Body of pancreas (tissue), 4 donors: ENCODE data around the gene GPR179. TPM values are rescaled to one million over a fixed set of nuclear protein-coding genes. Genes with fewer than 3 reads are reported as not detected.

Experiments used
- ATAC-seq: fragments of 150-250 bp; one replicate; pipeline ENCODE4 v1.9.1; 2016
- DNase-seq, 4 donors: peaks; one replicate each; pipeline ENCODE4 v3.0.0-alpha.2; 2019
- H3K27ac ChIP-seq, 4 donors: fragments of 200-600 bp; sonication (generic); 1 replicate in 3 of 4; 2 replicates in 1 of 4; pipeline versions ENCODE4 v1.5.1 to v1.6.1; 2016 to 2019; ENCODE audit warnings: mild to moderate bottlenecking in 1 of 4, mixed read lengths in 1 of 4, moderate library complexity in 1 of 4
- H3K27me3 ChIP-seq, 2 donors: fragments of 200-600 bp; sonication (generic); one replicate each; pipeline ENCODE4 v1.6.0; 2016; ENCODE audit warnings: mild to moderate bottlenecking in 1 of 2
- H3K36me3 ChIP-seq, 2 donors: fragments of 200-600 bp; sonication (generic); replicated peaks in 1 of 2; 2 replicates each; pipeline ENCODE4 v1.5.1; 2016; ENCODE audit warnings: low read depth in 2 of 2; ENCODE audit not compliant: insufficient read depth in 1 of 2
- H3K4me1 ChIP-seq: fragments of 200-600 bp; sonication (generic); one replicate; pipeline ENCODE4 v1.6.0; 2016
- H3K4me3 ChIP-seq, 2 donors: fragments of 200-600 bp; sonication (generic); 1 replicate in 1 of 2; 2 replicates in 1 of 2; pipeline ENCODE4 v1.5.1; 2016 to 2019
- H3K9me3 ChIP-seq, 3 donors: fragments of 200-600 bp; sonication (generic); 1 replicate in 2 of 3; 2 replicates in 1 of 3; pipeline ENCODE4 v1.5.1; 2016
- CTCF ChIP-seq, 7 experiments: fragments of 450-650 bp in 4 of 7; fragments of 200-600 bp in 3 of 7; sonication (generic) in 3 of 7; IDR thresholded peaks; one replicate each; pipeline ENCODE4 v1.5.1; 2016 to 2019; ENCODE audit warnings: antibody characterized with exemption in 7 of 7
- POLR2A ChIP-seq, 3 donors: fragments of 450-650 bp; IDR thresholded peaks; one replicate each; pipeline ENCODE4 v1.6.1; 2016; ENCODE audit warnings: antibody characterized with exemption in 3 of 3, mild to moderate bottlenecking in 2 of 3
- WGBS, 2 donors: methylation state at CpG; one replicate each; pipeline ENCODE4 v1.1.5; 2017; 5-methylcytosine and 5-hydroxymethylcytosine counted together
- intact Hi-C: fragments of 100-400 bp; cut with DNase I; formaldehyde crosslinking; loops from one replicate; pipeline ENCODE4 v1.15.1; 2023
- total RNA-seq, 2 donors: library from RNA; depleted of rRNA; stranded (reverse); fragments of >200 nt; gene quantifications; one replicate each; pipeline ENCODE4 v1.1.0, GENCODE V29; 2016

GPR179 gene
- total RNA-seq, 2 donors from 2014 or later: under 0.01 TPM; not detected in 1

- Histone ChIP-seq H3K9me3 (no peaks in the 10 kb centered on the region), H3K4me1 (peaks cover 61% of the 10 kb centered on the region), H3K4me3 (no peak overlapping the region), H3K27me3 (no peaks in the 10 kb centered on the region), H3K36me3 (no peaks in the 10 kb centered on the region), H3K27ac (no peak overlapping the region)
- TF ChIP-seq POLR2A (IDR thresholded peaks at IDR 0.05) (no peak), CTCF (IDR thresholded peaks at IDR 0.05) (no peak)
- no peak for ATAC-seq
- intact Hi-C loops: no loop called here
- DNase-seq: no peak
- WGBS, 2 donors: 78 to 89% methylated on average over 4 of the region's 4 CpGs
These were observed 11.5 kb upstream of the GPR179 start for GRCh38 chr17:38355251-38355650.

GRCh38 chr17:38354466-38354865, 10.7 kb upstream of the GPR179 start:
- WGBS, 2 donors: 57 to 61% methylated on average over 7 of the region's 7 CpGs
- ATAC-seq: no peak
- intact Hi-C loops: no loop called here

GRCh38 chr17:38353668-38354067, 9.9 kb upstream of the GPR179 start:
- Histone ChIP-seq H3K4me1 (peaks cover 54% of the 10 kb centered on the region), H3K36me3 (no peaks in the 10 kb centered on the region), H3K27ac (no peak overlapping the region), H3K9me3 (no peaks in the 10 kb centered on the region), H3K4me3 (no peak overlapping the region), H3K27me3 (no peaks in the 10 kb centered on the region)
- ATAC-seq: no peak
- WGBS, 2 donors: 63 to 64% methylated on average over 13 of the region's 13 CpGs
- TF ChIP-seq POLR2A (IDR thresholded peaks at IDR 0.05) (no peak), CTCF (IDR thresholded peaks at IDR 0.05) (no peak)
- intact Hi-C loops: no loop called here
- DNase-seq: no peak

More at GRCh38 chr17:38354466-38354865, 10.7 kb upstream of the GPR179 start:
- TF ChIP-seq CTCF (IDR thresholded peaks at IDR 0.05) (no peak), POLR2A (IDR thresholded peaks at IDR 0.05) (no peak)
- H3K4me1 ChIP-seq: peaks cover 61% of the 10 kb centered on the region
- no peak overlapping the region for H3K27ac ChIP-seq
- H3K27me3 ChIP-seq: no peaks in the 10 kb centered on the region
- DNase-seq: no peak
- H3K36me3 ChIP-seq: no peaks in the 10 kb centered on the region
- H3K9me3 ChIP-seq: no peaks in the 10 kb centered on the region
- H3K4me3 ChIP-seq: no peak overlapping the region

- H3K27me3 ChIP-seq: no peaks in the 10 kb centered on the region
- H3K27ac ChIP-seq: peak overlapping the region in 2 of 4 donors; percentile 83 to 93
- intact Hi-C loops: no loop called here
These were observed 9.4 kb upstream of the GPR179 start for GRCh38 chr17:38353086-38353604.

More at GRCh38 chr17:38353086-38353604, 9.4 kb upstream of the GPR179 start:
- Histone ChIP-seq H3K9me3 (no peaks in the 10 kb centered on the region), H3K4me3 (peak overlapping the region; percentile 73 to 83), H3K4me1 (peaks cover 50% of the 10 kb centered on the region), H3K36me3 (no peaks in the 10 kb centered on the region)
- no peak for DNase-seq
- WGBS, 2 donors: 8 to 14% methylated on average over 6 to 8 of the region's 8 CpGs
- ATAC-seq: no peak
- no peak for TF ChIP-seq POLR2A (IDR thresholded peaks at IDR 0.05)
- no peak for TF ChIP-seq CTCF (IDR thresholded peaks at IDR 0.05)
